GM23338 (cell line): ENCODE data around the gene DACT1. TPM values are rescaled to one million over a fixed set of nuclear protein-coding genes. Genes with fewer than 3 reads are reported as not detected.

Experiments
- ATAC-seq: fragments of 200-7000 bp; cut with Tn5 transposase; 3 replicates; pipeline ENCODE4 v1.9.1; 2020
- DNase-seq: peaks from one replicate; pipeline ENCODE4 v3.0.0-alpha.2; 2015; ENCODE audit warnings: low spot score
- H2AFZ ChIP-seq: fragments of 200-600 bp; sonication (generic); 2 replicates; pipeline ENCODE4 v1.8.0; 2016; ENCODE audit warnings: antibody characterized with exemption, mild to moderate bottlenecking, moderate library complexity
- H3F3A ChIP-seq: fragments of 200-600 bp; sonication (generic); replicated peaks from 2 replicates; pipeline ENCODE4 v1.8.0; 2017; ENCODE audit warnings: antibody characterized with exemption, mixed run types, low read depth
- H3K27ac ChIP-seq: fragments of 200-600 bp; sonication (generic); 2 replicates; pipeline ENCODE4 v1.6.1; 2016; ENCODE audit warnings: low read depth
- H3K27me3 ChIP-seq: fragments of 200-600 bp; sonication (generic); 2 replicates; pipeline ENCODE4 v1.8.0; 2016; ENCODE audit warnings: mild to moderate bottlenecking, mixed run types, moderate library complexity; ENCODE audit not compliant: insufficient read depth
- H3K36me3 ChIP-seq: fragments of 200-600 bp; sonication (generic); 2 replicates; pipeline ENCODE4 v1.8.0; 2016; ENCODE audit warnings: mild to moderate bottlenecking; ENCODE audit not compliant: insufficient read depth
- H3K4me1 ChIP-seq: fragments of 200-600 bp; sonication (generic); 2 replicates; pipeline ENCODE4 v1.8.0; 2016; ENCODE audit warnings: mild to moderate bottlenecking, moderate library complexity; ENCODE audit not compliant: insufficient read depth
- H3K4me2 ChIP-seq: fragments of 200-600 bp; sonication (generic); 2 replicates; pipeline ENCODE4 v1.7.1; 2017; ENCODE audit warnings: mixed run types
- H3K4me3 ChIP-seq: fragments of 200-600 bp; sonication (generic); 2 replicates; pipeline ENCODE4 v1.6.1; 2016; ENCODE audit warnings: mixed run types
- H3K79me2 ChIP-seq: fragments of 200-600 bp; sonication (generic); replicated peaks from 2 replicates; pipeline ENCODE4 v1.8.0; 2017; ENCODE audit warnings: mild to moderate bottlenecking; ENCODE audit not compliant: insufficient read depth
- H3K9me2 ChIP-seq: fragments of 200-600 bp; sonication (generic); 2 replicates; pipeline ENCODE4 v1.8.0; 2017; ENCODE audit not compliant: insufficient read depth
- H4K20me1 ChIP-seq: fragments of 200-600 bp; sonication (generic); replicated peaks from 2 replicates; pipeline ENCODE4 v1.8.0; 2017; ENCODE audit warnings: mild to moderate bottlenecking; ENCODE audit not compliant: insufficient read depth
- H3K27ac Mint-ChIP-seq: 2 replicates; pipeline ENCODE4 v1.8.0; 2020; ENCODE audit warnings: inconsistent platforms, mild to moderate bottlenecking, moderate library complexity, mixed read lengths
- H3K27me3 Mint-ChIP-seq: 3 replicates; pipeline ENCODE4 v1.8.0; 2022; ENCODE audit warnings: low read depth, mild to moderate bottlenecking, moderate library complexity, mixed read lengths, inconsistent platforms; ENCODE audit not compliant: insufficient read depth, poor library complexity
- H3K36me3 Mint-ChIP-seq: 3 replicates; pipeline ENCODE4 v1.8.0; 2021; ENCODE audit warnings: low read depth, mild to moderate bottlenecking, inconsistent platforms, moderate library complexity, mixed read lengths
- H3K4me1 Mint-ChIP-seq: 3 replicates; pipeline ENCODE4 v1.8.0; 2020; ENCODE audit warnings: mild to moderate bottlenecking, inconsistent platforms, mixed read lengths
- H3K4me3 Mint-ChIP-seq: 3 replicates; pipeline ENCODE4 v1.8.0; 2021; ENCODE audit warnings: moderate library complexity, mild to moderate bottlenecking, inconsistent platforms, mixed read lengths
- H3K9me3 Mint-ChIP-seq: 3 replicates; pipeline ENCODE4 v1.8.0; 2020; ENCODE audit warnings: moderate library complexity, mild to moderate bottlenecking, inconsistent platforms, mixed read lengths
- EZH2phosphoT487 ChIP-seq: fragments of 200-600 bp; sonication (generic); IDR thresholded peaks from one replicate; pipeline ENCODE4 v1.8.1; 2018; ENCODE audit warnings: antibody characterized with exemption; ENCODE audit not compliant: unreplicated experiment
- ZNF462 ChIP-seq: fragments of 250-450 bp; sonication (Bioruptor Pico); IDR thresholded peaks from 2 replicates; pipeline ENCODE4 v1.5.0; 2020; ENCODE audit warnings: mild to moderate bottlenecking, moderate library complexity
- polyA plus RNA-seq: library from polyadenylated mRNA; unstranded; fragments of >200 nt; fragmentation: Nextera tagmentation; extraction: Ambion mirVana; gene quantifications from 2 replicates; pipeline ENCODE4 v1.2.1, GENCODE V29; 2016
- total RNA-seq: library from RNA; depleted of rRNA; stranded (reverse); fragments of >200 nt; shearing (Covaris generic); gene quantifications from 2 replicates; pipeline ENCODE4 v1.2.3, GENCODE V29; 2014
- TF ChIP-seq, protein P1 (sequence below): IDR thresholded peaks from one replicate; pipeline ENCODE4 v1.6.1; 2018; ENCODE audit warnings: antibody characterized with exemption; ENCODE audit not compliant: unreplicated experiment
- TF ChIP-seq, protein P2 (sequence below), 2 experiments: fragments of 200-600 bp in 1 of 2; sonication (generic) in 1 of 2; conservative IDR thresholded peaks; 2 replicates each; pipeline versions ENCODE4 v1.5.1 to v1.6.1; 2016 to 2017; ENCODE audit warnings: antibody characterized with exemption in 2 of 2, low read depth in 2 of 2, mild to moderate bottlenecking in 2 of 2, moderate library complexity in 1 of 2

DACT1 gene
- total and polyA plus RNA-seq, 2 experiments from 2014 or later = 5.7 to 26.6 TPM

DNA sequence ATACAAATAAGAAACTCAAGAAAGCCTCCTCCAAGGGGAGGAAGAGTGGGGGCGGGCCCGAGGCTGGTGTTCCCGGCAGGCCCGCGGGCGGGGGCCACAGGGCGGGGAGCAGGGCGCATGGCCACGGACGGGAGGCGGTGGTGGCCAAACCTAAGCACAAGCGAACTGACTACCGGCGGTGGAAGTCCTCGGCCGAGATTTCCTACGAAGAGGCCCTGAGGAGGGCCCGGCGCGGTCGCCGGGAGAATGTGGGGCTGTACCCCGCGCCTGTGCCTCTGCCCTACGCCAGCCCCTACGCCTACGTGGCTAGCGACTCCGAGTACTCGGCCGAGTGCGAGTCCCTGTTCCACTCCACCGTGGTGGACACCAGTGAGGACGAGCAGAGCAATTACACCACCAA lies 8.7 kb downstream of the DACT1 start (continued):
- TF ChIP-seq ZNF462 (CRISPR knock-in tag) (no peak), EZH2phosphoT487 (no peak)
- TF ChIP-seq, protein P1, sequence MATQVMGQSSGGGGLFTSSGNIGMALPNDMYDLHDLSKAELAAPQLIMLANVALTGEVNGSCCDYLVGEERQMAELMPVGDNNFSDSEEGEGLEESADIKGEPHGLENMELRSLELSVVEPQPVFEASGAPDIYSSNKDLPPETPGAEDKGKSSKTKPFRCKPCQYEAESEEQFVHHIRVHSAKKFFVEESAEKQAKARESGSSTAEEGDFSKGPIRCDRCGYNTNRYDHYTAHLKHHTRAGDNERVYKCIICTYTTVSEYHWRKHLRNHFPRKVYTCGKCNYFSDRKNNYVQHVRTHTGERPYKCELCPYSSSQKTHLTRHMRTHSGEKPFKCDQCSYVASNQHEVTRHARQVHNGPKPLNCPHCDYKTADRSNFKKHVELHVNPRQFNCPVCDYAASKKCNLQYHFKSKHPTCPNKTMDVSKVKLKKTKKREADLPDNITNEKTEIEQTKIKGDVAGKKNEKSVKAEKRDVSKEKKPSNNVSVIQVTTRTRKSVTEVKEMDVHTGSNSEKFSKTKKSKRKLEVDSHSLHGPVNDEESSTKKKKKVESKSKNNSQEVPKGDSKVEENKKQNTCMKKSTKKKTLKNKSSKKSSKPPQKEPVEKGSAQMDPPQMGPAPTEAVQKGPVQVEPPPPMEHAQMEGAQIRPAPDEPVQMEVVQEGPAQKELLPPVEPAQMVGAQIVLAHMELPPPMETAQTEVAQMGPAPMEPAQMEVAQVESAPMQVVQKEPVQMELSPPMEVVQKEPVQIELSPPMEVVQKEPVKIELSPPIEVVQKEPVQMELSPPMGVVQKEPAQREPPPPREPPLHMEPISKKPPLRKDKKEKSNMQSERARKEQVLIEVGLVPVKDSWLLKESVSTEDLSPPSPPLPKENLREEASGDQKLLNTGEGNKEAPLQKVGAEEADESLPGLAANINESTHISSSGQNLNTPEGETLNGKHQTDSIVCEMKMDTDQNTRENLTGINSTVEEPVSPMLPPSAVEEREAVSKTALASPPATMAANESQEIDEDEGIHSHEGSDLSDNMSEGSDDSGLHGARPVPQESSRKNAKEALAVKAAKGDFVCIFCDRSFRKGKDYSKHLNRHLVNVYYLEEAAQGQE = no peak

- ATAC-seq = no peak
- no peak overlapping the region for H3K27ac ChIP-seq
- no peaks in the 10 kb centered on the region for H3K4me1 Mint-ChIP-seq
- H3K4me3 Mint-ChIP-seq = no peak overlapping the region
- 0 out of 2 replicates have a peak, but pooled peaks cover 5% of the 10 kb centered on the region for H4K20me1 ChIP-seq
- TF ChIP-seq, protein P2, sequence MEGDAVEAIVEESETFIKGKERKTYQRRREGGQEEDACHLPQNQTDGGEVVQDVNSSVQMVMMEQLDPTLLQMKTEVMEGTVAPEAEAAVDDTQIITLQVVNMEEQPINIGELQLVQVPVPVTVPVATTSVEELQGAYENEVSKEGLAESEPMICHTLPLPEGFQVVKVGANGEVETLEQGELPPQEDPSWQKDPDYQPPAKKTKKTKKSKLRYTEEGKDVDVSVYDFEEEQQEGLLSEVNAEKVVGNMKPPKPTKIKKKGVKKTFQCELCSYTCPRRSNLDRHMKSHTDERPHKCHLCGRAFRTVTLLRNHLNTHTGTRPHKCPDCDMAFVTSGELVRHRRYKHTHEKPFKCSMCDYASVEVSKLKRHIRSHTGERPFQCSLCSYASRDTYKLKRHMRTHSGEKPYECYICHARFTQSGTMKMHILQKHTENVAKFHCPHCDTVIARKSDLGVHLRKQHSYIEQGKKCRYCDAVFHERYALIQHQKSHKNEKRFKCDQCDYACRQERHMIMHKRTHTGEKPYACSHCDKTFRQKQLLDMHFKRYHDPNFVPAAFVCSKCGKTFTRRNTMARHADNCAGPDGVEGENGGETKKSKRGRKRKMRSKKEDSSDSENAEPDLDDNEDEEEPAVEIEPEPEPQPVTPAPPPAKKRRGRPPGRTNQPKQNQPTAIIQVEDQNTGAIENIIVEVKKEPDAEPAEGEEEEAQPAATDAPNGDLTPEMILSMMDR (conservative IDR thresholded peaks at IDR 0.05; ENCODE audit: low read depth in 2 of 2) = no peak
- peaks cover 4% of the 10 kb centered on the region; the same call in 1 of the 2 replicates for H3K79me2 ChIP-seq
- H3K4me2 ChIP-seq = no peak overlapping the region
- H2AFZ ChIP-seq = no peak overlapping the region
- no peaks in the 10 kb centered on the region for H3K27me3 ChIP-seq
- H3K36me3 ChIP-seq = peaks cover 7% of the 10 kb centered on the region
- H3K9me3 Mint-ChIP-seq = no peaks in the 10 kb centered on the region
- no peak for DNase-seq
- no peaks in the 10 kb centered on the region for H3K9me2 ChIP-seq
- no peaks in the 10 kb centered on the region for H3F3A ChIP-seq
- no peak overlapping the region for H3K4me3 ChIP-seq
- H3K4me1 ChIP-seq = no peaks in the 10 kb centered on the region
- peaks cover 38% of the 10 kb centered on the region for H3K36me3 Mint-ChIP-seq
- H3K27ac Mint-ChIP-seq = no peak overlapping the region
- H3K27me3 Mint-ChIP-seq = peaks cover 5% of the 10 kb centered on the region
Observed at GRCh38 chr14:58647777-58648176, 10.0 kb downstream of the DACT1 start.
